Mucosa of stomach (tissue), 1 donor: ENCODE results near the gene CCDC33.

Experiments used
- H3K27me3 ChIP-seq: one replicate; pipeline ENCODE4 v1.7.0; 2013; ENCODE audit warnings: mild to moderate bottlenecking, low read length; ENCODE audit not compliant: control insufficient read depth, insufficient read depth
- H3K36me3 ChIP-seq: one replicate; pipeline ENCODE4 v1.7.0; 2013; ENCODE audit warnings: low read length; ENCODE audit not compliant: control insufficient read depth, insufficient read depth
- H3K4me1 ChIP-seq: one replicate; pipeline ENCODE4 v1.7.0; 2013; ENCODE audit warnings: mild to moderate bottlenecking, low read length; ENCODE audit not compliant: control insufficient read depth, insufficient read depth
- H3K4me3 ChIP-seq: one replicate; pipeline ENCODE4 v1.7.0; 2013; ENCODE audit warnings: low read length
- H3K9ac ChIP-seq: one replicate; pipeline ENCODE4 v1.7.0; 2013; ENCODE audit warnings: mild to moderate bottlenecking, low read length, moderate library complexity
- H3K9me3 ChIP-seq: one replicate; pipeline ENCODE4 v1.7.0; 2013; ENCODE audit warnings: mild to moderate bottlenecking, low read length, moderate library complexity; ENCODE audit not compliant: control insufficient read depth
- donor health status: Pancreatic carcinoma.

CCDC33 gene

DNA sequence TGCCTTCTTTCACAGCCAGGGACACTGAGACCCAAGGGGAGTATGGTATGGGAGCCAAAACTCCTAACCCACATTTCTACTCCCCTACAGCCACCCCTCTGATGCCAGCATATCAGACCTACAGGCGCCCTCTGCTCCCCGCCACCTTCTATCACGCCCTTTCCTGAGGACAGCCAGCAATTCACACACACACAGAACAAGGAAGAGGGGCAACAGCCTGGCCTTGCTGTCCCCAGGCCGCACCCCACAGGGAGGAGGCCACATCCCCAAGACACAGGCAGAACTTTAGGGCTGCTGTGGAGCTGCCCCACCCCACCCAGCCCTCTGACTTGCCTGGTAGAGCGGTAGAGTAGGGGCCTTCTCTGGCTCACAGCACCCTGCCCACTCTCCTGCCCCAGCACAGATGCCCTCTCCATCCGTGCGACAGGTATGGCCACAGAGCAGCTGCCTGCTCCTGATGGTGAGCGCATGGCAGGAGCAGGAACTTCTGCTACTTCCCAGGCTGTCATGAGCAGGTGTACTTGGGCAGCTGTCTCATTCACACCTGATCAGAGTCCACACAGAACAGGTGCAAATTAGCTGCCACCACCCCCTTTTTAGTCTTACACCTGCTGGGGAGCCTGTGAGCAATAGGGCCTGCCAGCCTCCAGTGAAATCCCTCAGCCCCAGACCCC, 33.4 kb downstream of the CCDC33 start:
- H3K27me3 ChIP-seq = peaks cover 13% of the 10 kb centered on the region
- no peak overlapping the region for H3K9ac ChIP-seq
- no peaks in the 10 kb centered on the region for H3K4me1 ChIP-seq
- no peaks in the 10 kb centered on the region for H3K36me3 ChIP-seq
- no peaks in the 10 kb centered on the region for H3K9me3 ChIP-seq
- no peak overlapping the region for H3K4me3 ChIP-seq

DNA sequence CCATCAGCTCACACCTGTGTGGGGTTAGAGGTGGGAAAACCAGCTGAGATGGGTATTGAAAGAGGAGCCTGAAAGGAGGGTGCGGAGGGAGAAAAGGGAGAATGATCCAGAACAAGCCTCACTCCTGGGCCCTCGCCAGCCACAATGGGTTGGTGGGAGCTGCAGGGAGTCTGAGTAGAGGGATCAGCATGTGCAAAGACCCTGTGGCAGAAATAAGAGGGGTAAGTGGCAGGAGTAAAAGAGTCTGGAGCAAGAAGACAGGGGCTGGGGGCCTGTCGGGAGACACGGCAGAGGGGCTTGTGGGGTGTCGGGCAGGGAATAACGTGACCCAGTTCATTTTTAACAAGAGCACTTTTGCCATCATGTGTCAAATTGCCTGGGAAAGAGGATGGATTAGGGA, 34.0 kb downstream of the CCDC33 start:
- no peaks in the 10 kb centered on the region for H3K4me1 ChIP-seq
- H3K36me3 ChIP-seq = no peaks in the 10 kb centered on the region
- peaks cover 13% of the 10 kb centered on the region for H3K27me3 ChIP-seq
- H3K9me3 ChIP-seq = no peaks in the 10 kb centered on the region
- H3K4me3 ChIP-seq = no peak overlapping the region
- H3K9ac ChIP-seq = no peak overlapping the region

DNA sequence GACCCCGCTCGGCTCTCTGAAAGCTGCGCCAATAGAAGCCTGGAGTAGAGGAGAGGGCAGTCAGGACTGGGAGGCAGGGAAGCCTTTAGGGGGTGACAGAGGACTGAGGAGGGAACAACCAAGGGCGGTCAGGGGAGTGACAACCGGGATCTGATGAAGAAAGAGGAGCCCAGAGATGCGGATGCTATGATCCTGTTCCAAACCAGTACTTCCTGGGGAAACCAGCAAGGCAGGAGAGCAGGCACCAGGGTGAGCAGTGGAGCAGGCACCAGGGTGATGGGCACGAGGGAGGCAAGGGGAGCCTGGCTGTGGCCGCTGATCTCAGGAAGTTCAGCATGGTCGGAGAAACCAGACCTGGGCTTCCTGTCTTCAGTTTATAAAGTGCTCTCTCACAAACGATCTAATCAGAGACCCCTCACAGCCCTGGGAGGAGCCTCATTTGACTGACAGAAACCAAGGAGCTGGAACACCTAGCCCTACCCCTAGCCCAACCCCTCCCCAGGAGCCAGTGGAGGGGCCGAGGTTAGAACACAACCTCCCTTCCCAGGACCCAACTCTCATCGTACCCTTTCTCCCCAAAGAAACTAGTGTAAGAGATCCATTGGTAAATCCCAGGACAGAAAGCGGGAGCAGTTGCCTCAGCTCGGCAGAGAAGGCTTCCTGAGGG, 34.9 kb downstream of the CCDC33 start:
- Histone ChIP-seq H3K9me3 (no peaks in the 10 kb centered on the region), H3K9ac (no peak overlapping the region), H3K4me1 (no peaks in the 10 kb centered on the region), H3K27me3 (peaks cover 13% of the 10 kb centered on the region), H3K4me3 (no peak overlapping the region), H3K36me3 (no peaks in the 10 kb centered on the region)

GRCh38 chr15:74272812-74273211, 36.7 kb downstream of the CCDC33 start:
- no peak overlapping the region for H3K9ac ChIP-seq
- no peaks in the 10 kb centered on the region for H3K9me3 ChIP-seq
- no peaks in the 10 kb centered on the region for H3K36me3 ChIP-seq
- H3K4me3 ChIP-seq = no peak overlapping the region
- peaks cover 13% of the 10 kb centered on the region for H3K27me3 ChIP-seq
- H3K4me1 ChIP-seq = no peaks in the 10 kb centered on the region

DNA sequence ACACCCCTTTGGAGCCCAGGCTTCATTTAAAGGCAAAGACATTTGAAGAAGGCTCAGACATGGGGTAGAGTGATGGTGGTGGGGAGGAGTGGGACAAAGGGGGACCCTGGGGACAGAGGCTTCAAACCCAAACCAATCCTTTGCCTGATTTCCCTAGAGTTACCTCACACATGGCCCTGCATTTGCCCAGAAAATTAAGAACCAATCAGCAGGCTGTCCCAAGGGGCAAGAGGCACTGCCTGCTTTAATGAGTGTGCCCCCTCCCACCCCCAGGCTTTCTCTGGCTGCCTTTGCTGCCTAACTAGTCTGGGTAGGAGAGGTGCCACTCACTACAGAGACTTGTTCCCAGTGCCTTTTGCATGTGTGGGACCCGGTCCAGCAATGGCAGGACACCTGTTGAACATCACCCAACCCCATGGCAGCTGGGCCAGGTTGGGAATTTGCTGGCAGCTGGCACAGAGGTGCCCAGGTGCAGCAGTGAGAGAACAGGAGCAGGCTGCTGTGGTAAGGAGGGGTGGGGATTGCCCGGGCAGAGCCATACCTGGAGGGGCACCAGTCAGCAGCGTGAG, 38.4 kb downstream of the CCDC33 start:
- Histone ChIP-seq H3K9me3 (no peaks in the 10 kb centered on the region), H3K27me3 (peaks cover 13% of the 10 kb centered on the region), H3K4me3 (no peak overlapping the region), H3K4me1 (no peaks in the 10 kb centered on the region), H3K36me3 (no peaks in the 10 kb centered on the region), H3K9ac (no peak overlapping the region)

DNA sequence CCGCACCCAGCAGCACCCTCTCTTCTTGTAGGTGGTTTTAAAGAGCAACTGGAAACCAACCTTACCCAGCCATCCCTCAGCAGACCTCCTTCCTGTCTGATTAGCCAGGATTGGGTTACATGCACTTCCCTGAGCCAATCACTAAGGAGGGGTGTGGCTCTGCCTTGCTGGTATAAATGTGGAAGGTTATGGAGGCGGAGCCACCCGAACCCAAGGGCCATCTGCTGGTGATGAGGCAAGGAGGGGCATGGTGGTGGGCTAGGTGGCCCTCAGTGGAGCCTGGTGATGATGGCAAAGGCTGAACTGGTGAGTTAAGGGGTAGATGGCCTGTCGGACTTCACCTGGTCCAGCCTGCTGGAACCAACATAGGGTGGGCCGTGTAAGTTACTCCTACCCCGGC, 39.8 kb downstream of the CCDC33 start:
- no peaks in the 10 kb centered on the region for H3K9me3 ChIP-seq
- no peaks in the 10 kb centered on the region for H3K36me3 ChIP-seq
- H3K4me1 ChIP-seq = no peaks in the 10 kb centered on the region
- no peak overlapping the region for H3K9ac ChIP-seq
- H3K4me3 ChIP-seq = no peak overlapping the region
- H3K27me3 ChIP-seq = peaks cover 11% of the 10 kb centered on the region

DNA sequence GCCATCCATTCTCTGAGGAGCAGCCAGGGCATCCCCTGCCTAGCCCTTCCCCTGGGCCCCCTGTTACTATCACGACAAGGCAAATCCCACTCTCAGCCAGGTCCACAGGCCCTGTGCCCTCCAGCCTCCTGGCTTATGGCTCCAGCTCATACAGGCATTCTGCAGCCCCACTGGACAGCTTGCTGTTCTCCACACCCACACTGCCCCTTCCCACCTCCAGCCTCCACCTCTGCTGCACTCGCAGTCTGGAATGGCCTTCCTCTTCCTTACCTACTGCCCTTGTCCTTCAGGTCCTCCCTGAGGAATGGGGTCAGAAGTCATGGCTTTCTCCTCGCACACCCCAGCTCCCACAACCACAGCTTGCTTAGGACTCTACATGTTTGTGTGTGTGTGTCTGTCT, 40.4 kb downstream of the CCDC33 start:
- Histone ChIP-seq H3K36me3 (no peaks in the 10 kb centered on the region), H3K27me3 (peaks cover 7% of the 10 kb centered on the region), H3K9ac (no peak overlapping the region), H3K4me3 (no peak overlapping the region), H3K4me1 (no peaks in the 10 kb centered on the region), H3K9me3 (no peaks in the 10 kb centered on the region)

- H3K4me1 ChIP-seq = no peaks in the 10 kb centered on the region
- no peaks in the 10 kb centered on the region for H3K9me3 ChIP-seq
- no peak overlapping the region for H3K9ac ChIP-seq
- H3K27me3 ChIP-seq = peaks cover 5% of the 10 kb centered on the region
- H3K4me3 ChIP-seq = no peak overlapping the region
- no peaks in the 10 kb centered on the region for H3K36me3 ChIP-seq
Measured at GRCh38 chr15:74277242-74277810, 41.2 kb downstream of the CCDC33 start.

GRCh38 chr15:74278207-74278606, 42.1 kb downstream of the CCDC33 start:
- Histone ChIP-seq H3K4me3 (no peak overlapping the region), H3K9ac (no peak overlapping the region), H3K27me3 (peaks cover 5% of the 10 kb centered on the region), H3K4me1 (no peaks in the 10 kb centered on the region), H3K36me3 (no peaks in the 10 kb centered on the region), H3K9me3 (no peaks in the 10 kb centered on the region)

GRCh38 chr15:74281147-74282133, 45.3 kb downstream of the CCDC33 start:
- H3K4me1 ChIP-seq = no peaks in the 10 kb centered on the region
- H3K4me3 ChIP-seq = no peak overlapping the region
- H3K9ac ChIP-seq = no peak overlapping the region
- no peaks in the 10 kb centered on the region for H3K36me3 ChIP-seq
- peaks cover 9% of the 10 kb centered on the region for H3K27me3 ChIP-seq
- no peaks in the 10 kb centered on the region for H3K9me3 ChIP-seq

DNA sequence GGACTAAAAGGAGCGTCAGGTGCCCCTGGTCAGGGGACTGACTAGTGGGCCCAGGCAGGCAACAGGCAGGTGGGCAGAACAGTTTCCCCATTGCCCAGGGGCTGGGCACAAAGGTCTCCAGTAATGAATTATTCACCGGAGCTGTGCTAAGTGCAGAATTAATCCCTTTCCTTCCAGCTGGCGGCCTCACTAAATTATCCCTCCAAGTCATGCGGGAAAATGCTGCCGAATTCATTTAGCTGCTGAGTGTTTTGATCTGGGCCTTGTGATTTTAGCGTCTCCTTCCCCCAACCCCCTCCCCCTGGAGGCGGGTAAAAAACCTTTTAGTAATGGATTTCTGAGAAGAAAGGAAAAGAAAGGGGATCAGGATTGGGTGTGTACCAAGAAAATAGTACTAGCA, 47.2 kb downstream of the CCDC33 start:
- Histone ChIP-seq H3K36me3 (no peaks in the 10 kb centered on the region), H3K27me3 (peaks cover 9% of the 10 kb centered on the region), H3K4me3 (no peak overlapping the region), H3K9ac (no peak overlapping the region), H3K4me1 (no peaks in the 10 kb centered on the region), H3K9me3 (no peaks in the 10 kb centered on the region)
